Stomach (tissue), 9 donors: Measurements from ENCODE around the gene CSAD. TPM values are rescaled to one million over a fixed set of nuclear protein-coding genes. Genes with fewer than 3 reads are reported as not detected.

ENCODE experiments used
- DNase-seq, 2 donors: peaks; one replicate each; pipeline versions ENCODE4 v3.0.0 to v3.0.0-alpha.2; 2013 to 2019
- H3K27ac ChIP-seq, 5 donors: fragments of 200-600 bp in 4 of 5; sonication (generic) in 4 of 5; one replicate each; pipeline ENCODE4 v1.5.1; 2013 to 2019; ENCODE audit warnings: mild to moderate bottlenecking in 1 of 5, moderate library complexity in 1 of 5
- H3K27me3 ChIP-seq, 3 donors: fragments of 200-600 bp; sonication (generic); one replicate each; pipeline ENCODE4 v1.5.1; 2017 to 2019; ENCODE audit warnings: mixed run types in 1 of 3
- H3K36me3 ChIP-seq, 4 donors: fragments of 200-600 bp; sonication (generic); 1 replicate in 3 of 4; 2 replicates in 1 of 4; pipeline ENCODE4 v1.5.1; 2016 to 2019
- H3K4me1 ChIP-seq, 4 donors: fragments of 200-600 bp; sonication (generic); one replicate each; pipeline ENCODE4 v1.5.1; 2016 to 2019
- H3K4me3 ChIP-seq, 4 donors: fragments of 200-600 bp; sonication (generic) in 3 of 4; one replicate each; pipeline ENCODE4 v1.5.1; 2016 to 2019; ENCODE audit warnings: mild to moderate bottlenecking in 1 of 4
- H3K9me3 ChIP-seq, 4 donors: fragments of 200-600 bp; sonication (generic); one replicate each; pipeline ENCODE4 v1.5.1; 2016 to 2019
- CTCF ChIP-seq, 7 experiments: fragments of 450-650 bp in 4 of 7; fragments of 200-600 bp in 3 of 7; sonication (generic) in 3 of 7; IDR thresholded peaks; one replicate each; pipeline ENCODE4 v1.5.1; 2016 to 2019; ENCODE audit warnings: antibody characterized with exemption in 7 of 7, control low read depth in 2 of 7, mild to moderate bottlenecking in 1 of 7
- EP300 ChIP-seq: sonication (generic); formaldehyde crosslinking; IDR thresholded peaks from one replicate; pipeline ENCODE4 v1.6.1; 2017; ENCODE audit warnings: antibody characterized with exemption
- POLR2A ChIP-seq, 4 donors: fragments of 450-650 bp; IDR thresholded peaks; one replicate each; pipeline ENCODE4 v1.6.1; 2016; ENCODE audit warnings: antibody characterized with exemption in 4 of 4, control low read depth in 2 of 4, mild to moderate bottlenecking in 1 of 4, moderate library complexity in 1 of 4
- POLR2AphosphoS5 ChIP-seq, 3 donors: sonication (generic); formaldehyde crosslinking; IDR thresholded peaks; one replicate each; pipeline ENCODE4 v1.6.1; 2016; ENCODE audit warnings: antibody characterized with exemption in 3 of 3
- WGBS, 5 donors: extraction: QIAGEN DNeasy Blood & Tissue Kit in 3 of 5; methylation state at CpG; one replicate each; pipeline versions ENCODE4 v1.1.5 to v1.1.7; 2013 to 2018; 5-methylcytosine and 5-hydroxymethylcytosine counted together
- intact Hi-C: fragments of 100-400 bp; cut with DNase I; formaldehyde crosslinking; loops from one replicate; pipeline ENCODE4 v1.15.1; 2023; ENCODE audit warnings: low total_unique reads
- polyA plus RNA-seq, 3 donors: library from polyadenylated mRNA; stranded (reverse); fragments of 200-250 nt; gene quantifications; one replicate each; pipeline ENCODE4 v1.2.3, GENCODE V29; 2013
- total RNA-seq, 5 donors: library from RNA; depleted of rRNA; stranded (reverse); fragments of >200 nt; gene quantifications; one replicate each; pipeline versions ENCODE4 v1.1.0 to v1.2.3, GENCODE V29; 2014 to 2016
- donor health status: healthy with polysubstance abuse.
- donor health status: Bipolar disorder and iron deficiency.
- donor health status: healthy.

Gene CSAD
- total and polyA plus RNA-seq, 8 donors, result 4.6 to 334 (median 35.5) TPM

DNA sequence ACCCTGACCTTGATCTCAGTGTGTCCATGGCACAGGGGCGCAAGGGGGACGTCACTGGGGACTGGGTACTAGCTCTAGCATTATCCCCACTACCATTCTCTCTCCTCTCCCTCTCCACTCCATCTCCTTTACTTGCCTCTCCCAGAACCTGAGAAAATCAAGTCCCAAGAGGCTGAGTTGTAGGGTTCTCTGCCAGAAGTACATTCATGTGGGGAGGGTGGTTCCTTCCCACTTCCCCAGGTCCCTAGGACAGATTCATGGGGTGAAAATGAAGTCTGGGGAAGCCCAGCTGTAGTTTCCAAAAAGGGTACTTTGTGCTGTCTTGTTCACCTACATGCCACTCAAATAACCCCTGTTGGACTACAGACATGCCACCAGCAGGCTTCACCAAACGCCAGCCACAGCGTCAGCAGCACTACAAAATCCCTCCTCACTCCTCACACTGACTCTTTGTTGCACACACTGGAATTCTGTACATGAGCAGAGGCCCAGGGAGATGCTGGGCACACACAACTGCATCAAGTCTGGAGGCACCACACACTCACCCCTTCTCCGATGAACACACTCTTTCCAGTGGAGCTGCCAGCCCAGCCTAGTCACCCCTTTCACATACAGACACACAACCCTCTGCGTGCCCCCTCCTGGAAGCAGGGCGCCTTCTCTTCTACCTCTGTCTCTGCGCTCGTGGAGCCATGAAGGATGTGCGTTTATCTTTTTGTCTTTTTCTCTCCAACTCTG is 44.3 kb upstream of the CSAD start:
- Histone ChIP-seq H3K4me1 (peaks cover 34 to 74% (median 59%) of the 10 kb centered on the region in 4 donors), H3K4me3 (no peak overlapping the region), H3K36me3 (peaks cover 6 to 26% (median 16%) of the 10 kb centered on the region in 4 donors), H3K9me3 (no peaks in the 10 kb centered on the region), H3K27ac (peak overlapping the region in 4 of 5 donors; percentile 96 to 99 (median 98)), H3K27me3 (no peaks in the 10 kb centered on the region)
- TF ChIP-seq POLR2AphosphoS5 (IDR thresholded peaks at IDR 0.05), result no peak
- no peak for TF ChIP-seq EP300
- TF ChIP-seq CTCF (IDR thresholded peaks at IDR 0.05), result no peak
- TF ChIP-seq POLR2A (IDR thresholded peaks at IDR 0.05), result no peak
- DNase-seq, result peak in 1 of 2 donors; percentile 51
- 58 to 80% (median 72%) methylated on average over 6 to 10 of the region's 10 CpGs for WGBS, 5 donors
- intact Hi-C loops, result no loop called here

DNA sequence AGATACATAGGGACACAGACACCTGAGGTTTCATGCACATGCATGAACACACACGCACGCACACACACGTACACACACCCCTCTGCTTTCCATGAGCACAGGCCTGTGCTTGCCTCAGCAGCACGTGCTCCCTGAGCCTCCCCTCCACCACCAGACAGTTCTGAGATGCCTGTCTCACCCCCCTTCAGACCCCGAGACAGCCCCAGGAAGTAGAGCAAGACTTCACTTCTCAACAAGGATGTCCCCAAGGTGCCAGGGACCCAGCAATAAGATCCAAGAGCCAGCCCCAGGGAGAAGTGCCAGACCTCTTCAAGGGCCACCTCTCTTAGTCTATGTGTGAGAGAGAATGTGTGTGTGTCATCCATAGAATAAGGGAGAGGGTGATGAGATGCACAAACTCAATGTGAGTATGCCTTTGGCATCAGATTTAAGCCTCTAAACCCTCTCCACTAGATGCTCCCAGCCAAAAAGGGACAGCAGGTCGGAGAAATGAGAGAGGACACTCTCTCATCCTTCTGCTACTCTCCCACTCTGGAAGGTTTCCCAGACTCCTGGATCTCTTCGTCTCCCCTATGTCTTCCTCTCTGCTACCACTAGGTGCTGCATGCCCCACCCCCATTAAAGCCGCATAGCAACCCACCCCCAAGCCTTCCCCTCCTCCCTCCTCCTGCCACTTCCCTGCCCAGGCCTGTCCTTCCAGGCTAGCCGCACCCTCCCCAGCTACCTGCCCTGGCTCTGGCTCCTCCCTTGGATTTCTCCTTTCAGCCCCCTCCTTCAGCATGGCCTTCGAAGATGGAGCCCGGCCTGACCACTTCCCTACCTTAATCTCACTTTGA is 43.6 kb upstream of the CSAD start:
- H3K27me3 ChIP-seq, result no peaks in the 10 kb centered on the region
- DNase-seq, result peak in 1 of 2 donors; percentile 78
- no peak for TF ChIP-seq POLR2AphosphoS5 (IDR thresholded peaks at IDR 0.05)
- TF ChIP-seq CTCF (IDR thresholded peaks at IDR 0.05), result peak in 1 of 7 experiments; percentile 8
- no peak for TF ChIP-seq POLR2A (IDR thresholded peaks at IDR 0.05)
- no peak for TF ChIP-seq EP300
- H3K27ac ChIP-seq, result peak overlapping the region in 4 of 5 donors; percentile 96 to 99 (median 98)
- intact Hi-C loops, result no loop called here
- no peak overlapping the region for H3K4me3 ChIP-seq
- peaks cover 6 to 26% (median 16%) of the 10 kb centered on the region in 4 donors for H3K36me3 ChIP-seq
- WGBS, 5 donors, result 31 to 59% (median 48%) methylated on average over 11 of the region's 11 CpGs
- no peaks in the 10 kb centered on the region for H3K9me3 ChIP-seq
- H3K4me1 ChIP-seq, result peaks cover 37 to 74% (median 62%) of the 10 kb centered on the region in 4 donors

- peak in 1 of 2 donors; percentile 85 for DNase-seq
- 12 to 22% (median 12%) methylated on average over 12 to 16 of the region's 16 CpGs for WGBS, 5 donors
- no peaks in the 10 kb centered on the region for H3K27me3 ChIP-seq
- TF ChIP-seq EP300 (no peak), POLR2AphosphoS5 (IDR thresholded peaks at IDR 0.05) (no peak), CTCF (IDR thresholded peaks at IDR 0.05) (no peak), POLR2A (IDR thresholded peaks at IDR 0.05) (no peak)
- intact Hi-C loops, result no loop called here
- peak overlapping the region; percentile 34 to 99 (median 98) for H3K27ac ChIP-seq
- no peak overlapping the region for H3K4me3 ChIP-seq
- H3K9me3 ChIP-seq, result no peaks in the 10 kb centered on the region
- H3K4me1 ChIP-seq, result peaks cover 44 to 74% (median 65%) of the 10 kb centered on the region in 4 donors
- peaks cover 6 to 26% (median 16%) of the 10 kb centered on the region in 4 donors for H3K36me3 ChIP-seq
Measured at GRCh38 chr12:53223389-53224060, 42.8 kb upstream of the CSAD start.

DNA sequence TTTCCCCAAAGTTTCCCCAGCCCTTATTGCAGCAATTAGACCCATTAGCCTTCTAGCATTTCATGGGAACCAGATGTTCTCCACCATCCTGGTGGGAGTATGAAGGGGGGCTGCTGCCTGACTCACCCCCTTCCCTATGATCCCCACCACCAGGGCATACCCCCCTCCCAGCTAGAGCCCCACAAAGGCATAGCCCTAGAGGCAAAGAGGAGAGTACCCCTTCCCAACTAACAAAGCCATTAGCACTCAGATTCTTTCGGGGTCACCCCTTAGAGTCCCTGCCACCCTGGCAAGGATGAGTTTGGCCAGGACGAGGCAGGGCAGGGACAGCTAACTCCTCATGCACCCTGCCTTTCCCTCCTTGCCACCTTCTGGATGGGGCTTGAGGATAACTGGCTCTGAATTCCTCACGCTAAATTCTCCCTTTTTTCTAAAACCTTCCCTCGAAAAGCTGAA is 42.1 kb upstream of the CSAD start:
- Histone ChIP-seq H3K4me1 (peaks cover 51 to 79% (median 71%) of the 10 kb centered on the region in 4 donors), H3K27me3 (no peaks in the 10 kb centered on the region), H3K4me3 (no peak overlapping the region), H3K27ac (peak overlapping the region; percentile 3 to 99 (median 98)), H3K36me3 (peaks cover 6 to 20% (median 13%) of the 10 kb centered on the region in 4 donors), H3K9me3 (no peaks in the 10 kb centered on the region)
- TF ChIP-seq POLR2A (IDR thresholded peaks at IDR 0.05) (no peak), CTCF (IDR thresholded peaks at IDR 0.05) (no peak), EP300 (no peak), POLR2AphosphoS5 (IDR thresholded peaks at IDR 0.05) (no peak)
- DNase-seq, result no peak
- intact Hi-C loops, result no loop called here
- 45 to 61% (median 46%) methylated on average over 4 of the region's 4 CpGs for WGBS, 5 donors
